ENCODE results near the gene GTF3C6.

DNA sequence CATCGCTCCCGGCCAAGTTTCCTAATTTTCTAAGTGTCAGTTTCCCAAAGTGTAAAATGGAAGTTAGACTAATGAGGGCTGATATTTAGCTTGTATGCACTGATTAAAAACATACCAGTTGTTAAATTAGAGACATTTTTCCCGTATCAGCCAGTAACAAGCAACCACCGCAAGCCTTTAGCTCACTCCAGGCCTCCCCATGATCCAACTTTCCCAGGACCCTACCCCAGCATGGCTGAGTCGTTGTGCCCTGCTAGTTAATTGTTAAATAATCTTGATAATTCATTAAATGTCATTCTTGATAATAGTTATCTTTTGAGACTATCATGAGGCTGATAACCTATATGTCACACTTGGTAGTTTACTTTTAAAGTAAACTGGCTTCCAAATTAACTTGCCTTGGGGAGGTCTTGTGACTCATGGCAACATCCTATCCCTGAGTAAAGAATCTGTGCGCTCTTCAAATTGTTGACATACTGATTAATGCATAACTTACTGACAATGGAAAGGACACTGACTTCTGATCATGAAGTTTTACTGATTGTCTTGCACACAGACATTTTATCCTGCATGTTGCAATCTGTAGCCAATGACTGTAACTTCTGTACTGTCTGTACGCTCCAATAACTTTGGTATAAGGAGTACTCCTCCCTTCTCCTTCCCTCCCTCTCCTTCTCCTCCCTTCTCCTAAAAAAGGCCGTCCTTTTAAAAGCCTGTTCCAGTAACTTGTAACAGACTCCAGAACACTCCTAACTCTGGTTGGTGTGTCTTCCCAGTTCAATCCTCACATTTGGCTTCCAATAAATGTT lies 6.3 kb upstream of the GTF3C6 start:
- TF ChIP-seq ZBTB17 (tag by site-specific recombination; IDR thresholded peaks at IDR 0.05) (0 out of 2 replicates have a peak, but pooled peaks have one; percentile 15), ZNF274 (IDR thresholded peaks at IDR 0.05; ENCODE audit: low read length) (no peak), ZNF274 (tag by site-specific recombination; IDR thresholded peaks at IDR 0.05; ENCODE audit: borderline replicate concordance) (no peak), ZNF184 (tag by site-specific recombination; IDR thresholded peaks at IDR 0.05) (no peak), ZNF660 (tag by site-specific recombination; IDR thresholded peaks at IDR 0.05) (no peak), ZBTB1 (tag by site-specific recombination; IDR thresholded peaks at IDR 0.05) (no peak), ZNF350 (tag by site-specific recombination; IDR thresholded peaks at IDR 0.05) (no peak), SP2 (tag by site-specific recombination; IDR thresholded peaks at IDR 0.05) (no peak), ZNF24 (tag by site-specific recombination; IDR thresholded peaks at IDR 0.05) (no peak), SCRT1 (tag by site-specific recombination; IDR thresholded peaks at IDR 0.05; ENCODE audit: borderline replicate concordance) (no peak)
- TF ChIP-seq, protein P1, sequence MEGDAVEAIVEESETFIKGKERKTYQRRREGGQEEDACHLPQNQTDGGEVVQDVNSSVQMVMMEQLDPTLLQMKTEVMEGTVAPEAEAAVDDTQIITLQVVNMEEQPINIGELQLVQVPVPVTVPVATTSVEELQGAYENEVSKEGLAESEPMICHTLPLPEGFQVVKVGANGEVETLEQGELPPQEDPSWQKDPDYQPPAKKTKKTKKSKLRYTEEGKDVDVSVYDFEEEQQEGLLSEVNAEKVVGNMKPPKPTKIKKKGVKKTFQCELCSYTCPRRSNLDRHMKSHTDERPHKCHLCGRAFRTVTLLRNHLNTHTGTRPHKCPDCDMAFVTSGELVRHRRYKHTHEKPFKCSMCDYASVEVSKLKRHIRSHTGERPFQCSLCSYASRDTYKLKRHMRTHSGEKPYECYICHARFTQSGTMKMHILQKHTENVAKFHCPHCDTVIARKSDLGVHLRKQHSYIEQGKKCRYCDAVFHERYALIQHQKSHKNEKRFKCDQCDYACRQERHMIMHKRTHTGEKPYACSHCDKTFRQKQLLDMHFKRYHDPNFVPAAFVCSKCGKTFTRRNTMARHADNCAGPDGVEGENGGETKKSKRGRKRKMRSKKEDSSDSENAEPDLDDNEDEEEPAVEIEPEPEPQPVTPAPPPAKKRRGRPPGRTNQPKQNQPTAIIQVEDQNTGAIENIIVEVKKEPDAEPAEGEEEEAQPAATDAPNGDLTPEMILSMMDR (tag by site-specific recombination; IDR thresholded peaks at IDR 0.05) = no peak
- TF ChIP-seq, protein P2, sequence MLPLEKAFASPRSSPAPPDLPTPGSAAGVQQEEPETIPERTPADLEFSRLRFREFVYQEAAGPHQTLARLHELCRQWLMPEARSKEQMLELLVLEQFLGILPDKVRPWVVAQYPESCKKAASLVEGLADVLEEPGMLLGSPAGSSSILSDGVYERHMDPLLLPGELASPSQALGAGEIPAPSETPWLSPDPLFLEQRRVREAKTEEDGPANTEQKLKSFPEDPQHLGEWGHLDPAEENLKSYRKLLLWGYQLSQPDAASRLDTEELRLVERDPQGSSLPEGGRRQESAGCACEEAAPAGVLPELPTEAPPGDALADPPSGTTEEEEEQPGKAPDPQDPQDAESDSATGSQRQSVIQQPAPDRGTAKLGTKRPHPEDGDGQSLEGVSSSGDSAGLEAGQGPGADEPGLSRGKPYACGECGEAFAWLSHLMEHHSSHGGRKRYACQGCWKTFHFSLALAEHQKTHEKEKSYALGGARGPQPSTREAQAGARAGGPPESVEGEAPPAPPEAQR (tag by site-specific recombination; IDR thresholded peaks at IDR 0.05) = no peak
